Breast epithelium (tissue), 3 donors: ENCODE measurements around the gene ZNF496.

ENCODE experiments used
- POLR2A ChIP-seq: fragments of 450-650 bp; IDR thresholded peaks from one replicate; pipeline ENCODE4 v1.6.1; 2016; ENCODE audit warnings: antibody characterized with exemption, mild to moderate bottlenecking, moderate library complexity
- TF ChIP-seq, protein P1 (sequence below), 3 donors: fragments of 450-650 bp; IDR thresholded peaks; one replicate each; pipeline ENCODE4 v1.5.1; 2016 to 2017; ENCODE audit warnings: antibody characterized with exemption in 3 of 3, mild to moderate bottlenecking in 3 of 3, moderate library complexity in 3 of 3

- TF ChIP-seq, protein P1, sequence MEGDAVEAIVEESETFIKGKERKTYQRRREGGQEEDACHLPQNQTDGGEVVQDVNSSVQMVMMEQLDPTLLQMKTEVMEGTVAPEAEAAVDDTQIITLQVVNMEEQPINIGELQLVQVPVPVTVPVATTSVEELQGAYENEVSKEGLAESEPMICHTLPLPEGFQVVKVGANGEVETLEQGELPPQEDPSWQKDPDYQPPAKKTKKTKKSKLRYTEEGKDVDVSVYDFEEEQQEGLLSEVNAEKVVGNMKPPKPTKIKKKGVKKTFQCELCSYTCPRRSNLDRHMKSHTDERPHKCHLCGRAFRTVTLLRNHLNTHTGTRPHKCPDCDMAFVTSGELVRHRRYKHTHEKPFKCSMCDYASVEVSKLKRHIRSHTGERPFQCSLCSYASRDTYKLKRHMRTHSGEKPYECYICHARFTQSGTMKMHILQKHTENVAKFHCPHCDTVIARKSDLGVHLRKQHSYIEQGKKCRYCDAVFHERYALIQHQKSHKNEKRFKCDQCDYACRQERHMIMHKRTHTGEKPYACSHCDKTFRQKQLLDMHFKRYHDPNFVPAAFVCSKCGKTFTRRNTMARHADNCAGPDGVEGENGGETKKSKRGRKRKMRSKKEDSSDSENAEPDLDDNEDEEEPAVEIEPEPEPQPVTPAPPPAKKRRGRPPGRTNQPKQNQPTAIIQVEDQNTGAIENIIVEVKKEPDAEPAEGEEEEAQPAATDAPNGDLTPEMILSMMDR (IDR thresholded peaks at IDR 0.05): no peak
- TF ChIP-seq POLR2A: no peak
These were observed 62.5 kb downstream of the ZNF496 start for GRCh38 chr1:247269133-247269532.
